Measurements from ENCODE around the gene NPY2R. TPM values are rescaled to one million over a fixed set of nuclear protein-coding genes. Genes with fewer than 3 reads are reported as not detected.

The NPY2R gene
- polyA plus RNA-seq, 1 donor from 2014 or later, result 1.2 TPM

DNA sequence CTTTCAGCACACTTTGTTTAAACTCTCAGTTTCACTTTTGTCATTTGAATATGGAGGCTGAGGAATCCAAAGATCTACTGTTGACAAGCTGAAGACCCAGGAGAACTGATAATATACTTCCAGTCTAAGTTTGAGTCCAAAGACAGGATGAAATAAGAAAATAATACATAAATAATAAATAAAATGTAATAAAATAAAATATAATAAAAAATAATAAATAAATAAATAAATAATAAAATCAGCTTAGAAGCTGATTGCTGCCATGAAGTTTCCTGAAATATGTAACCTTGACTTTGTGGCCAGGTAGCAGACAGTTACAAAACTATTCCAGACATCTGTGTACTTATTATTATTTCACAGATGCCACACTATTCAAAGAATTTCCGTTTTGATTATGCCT lies 55.0 kb downstream of the NPY2R start:
- no peaks in the 10 kb centered on the region for H3K79me2 ChIP-seq (replicated peaks; ENCODE audit: insufficient read depth, low read length)
- H3K9me3 ChIP-seq (ENCODE audit: low read length), result no peaks in the 10 kb centered on the region
- H4K20me1 ChIP-seq (ENCODE audit: insufficient read depth), result no peaks in the 10 kb centered on the region
- H3K27me3 ChIP-seq (ENCODE audit: insufficient read depth, low read depth, low read length), result no peaks in the 10 kb centered on the region
- no peak overlapping the region for H3K27ac ChIP-seq (ENCODE audit: low read length)
- no peaks in the 10 kb centered on the region for H3F3A ChIP-seq (ENCODE audit: insufficient read depth, low read length, poor library complexity, severe bottlenecking)
- H3K36me3 ChIP-seq (ENCODE audit: insufficient read depth, low read length), result no peaks in the 10 kb centered on the region
- no peak overlapping the region for H3K4me3 ChIP-seq (ENCODE audit: low read length)
- H3K9me2 ChIP-seq (ENCODE audit: insufficient read depth, low read length), result no peaks in the 10 kb centered on the region
- no peak overlapping the region for H2AFZ ChIP-seq (ENCODE audit: low read depth, low read length)
- no peak overlapping the region for H3K9ac ChIP-seq (ENCODE audit: low read length)
- TF ChIP-seq TAF1 (IDR thresholded peaks at IDR 0.05; ENCODE audit: low read depth) (no peak), EZH2 (IDR thresholded peaks at IDR 0.05; ENCODE audit: borderline replicate concordance, insufficient read depth, low read length, poor library complexity, severe bottlenecking) (no peak), SMC3 (conservative IDR thresholded peaks at IDR 0.05; ENCODE audit: poor library complexity) (no peak)
- TF ChIP-seq, protein P1, sequence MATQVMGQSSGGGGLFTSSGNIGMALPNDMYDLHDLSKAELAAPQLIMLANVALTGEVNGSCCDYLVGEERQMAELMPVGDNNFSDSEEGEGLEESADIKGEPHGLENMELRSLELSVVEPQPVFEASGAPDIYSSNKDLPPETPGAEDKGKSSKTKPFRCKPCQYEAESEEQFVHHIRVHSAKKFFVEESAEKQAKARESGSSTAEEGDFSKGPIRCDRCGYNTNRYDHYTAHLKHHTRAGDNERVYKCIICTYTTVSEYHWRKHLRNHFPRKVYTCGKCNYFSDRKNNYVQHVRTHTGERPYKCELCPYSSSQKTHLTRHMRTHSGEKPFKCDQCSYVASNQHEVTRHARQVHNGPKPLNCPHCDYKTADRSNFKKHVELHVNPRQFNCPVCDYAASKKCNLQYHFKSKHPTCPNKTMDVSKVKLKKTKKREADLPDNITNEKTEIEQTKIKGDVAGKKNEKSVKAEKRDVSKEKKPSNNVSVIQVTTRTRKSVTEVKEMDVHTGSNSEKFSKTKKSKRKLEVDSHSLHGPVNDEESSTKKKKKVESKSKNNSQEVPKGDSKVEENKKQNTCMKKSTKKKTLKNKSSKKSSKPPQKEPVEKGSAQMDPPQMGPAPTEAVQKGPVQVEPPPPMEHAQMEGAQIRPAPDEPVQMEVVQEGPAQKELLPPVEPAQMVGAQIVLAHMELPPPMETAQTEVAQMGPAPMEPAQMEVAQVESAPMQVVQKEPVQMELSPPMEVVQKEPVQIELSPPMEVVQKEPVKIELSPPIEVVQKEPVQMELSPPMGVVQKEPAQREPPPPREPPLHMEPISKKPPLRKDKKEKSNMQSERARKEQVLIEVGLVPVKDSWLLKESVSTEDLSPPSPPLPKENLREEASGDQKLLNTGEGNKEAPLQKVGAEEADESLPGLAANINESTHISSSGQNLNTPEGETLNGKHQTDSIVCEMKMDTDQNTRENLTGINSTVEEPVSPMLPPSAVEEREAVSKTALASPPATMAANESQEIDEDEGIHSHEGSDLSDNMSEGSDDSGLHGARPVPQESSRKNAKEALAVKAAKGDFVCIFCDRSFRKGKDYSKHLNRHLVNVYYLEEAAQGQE (IDR thresholded peaks at IDR 0.05; ENCODE audit: borderline replicate concordance), result no peak
- no peak overlapping the region for H3K4me2 ChIP-seq (ENCODE audit: low read length)

DNA sequence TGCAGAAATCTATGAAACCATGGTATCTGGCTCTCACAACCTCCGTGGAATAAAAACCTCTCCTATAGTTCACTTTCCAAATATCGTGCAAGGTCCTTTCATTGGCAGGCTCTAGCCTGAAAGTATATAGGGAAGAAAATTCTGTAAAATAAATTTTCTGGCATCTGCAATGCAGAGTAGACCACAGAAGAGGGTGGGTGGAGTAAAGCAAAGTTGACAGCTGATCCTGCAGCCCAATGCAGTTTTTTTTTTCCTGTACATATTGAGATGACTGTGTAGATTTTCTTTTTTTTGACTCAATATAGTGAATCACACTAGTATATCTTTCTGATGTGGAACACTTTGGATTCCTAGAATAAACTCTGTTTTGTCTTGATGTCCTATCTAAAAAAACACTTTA lies 56.7 kb downstream of the NPY2R start:
- Histone ChIP-seq H3K79me2 (replicated peaks; ENCODE audit: insufficient read depth, low read length) (no peaks in the 10 kb centered on the region), H3K36me3 (ENCODE audit: insufficient read depth, low read length) (no peaks in the 10 kb centered on the region), H3K9ac (ENCODE audit: low read length) (no peak overlapping the region), H3K9me3 (ENCODE audit: low read length) (no peaks in the 10 kb centered on the region), H4K20me1 (ENCODE audit: insufficient read depth) (no peaks in the 10 kb centered on the region), H3K4me2 (ENCODE audit: low read length) (no peak overlapping the region), H3F3A (ENCODE audit: insufficient read depth, low read length, poor library complexity, severe bottlenecking) (no peaks in the 10 kb centered on the region), H3K9me2 (ENCODE audit: insufficient read depth, low read length) (no peaks in the 10 kb centered on the region), H3K27ac (ENCODE audit: low read length) (no peak overlapping the region), H2AFZ (ENCODE audit: low read depth, low read length) (no peak overlapping the region), H3K27me3 (ENCODE audit: insufficient read depth, low read depth, low read length) (no peaks in the 10 kb centered on the region), H3K4me3 (ENCODE audit: low read length) (no peak overlapping the region)
- TF ChIP-seq SMC3 (conservative IDR thresholded peaks at IDR 0.05; ENCODE audit: poor library complexity) (no peak), EP300 (conservative IDR thresholded peaks at IDR 0.05; ENCODE audit: poor library complexity, severe bottlenecking) (no peak), MXI1 (conservative IDR thresholded peaks at IDR 0.05; ENCODE audit: poor library complexity, severe bottlenecking) (no peak), POLR2AphosphoS5 (IDR thresholded peaks at IDR 0.05) (no peak), TAF1 (IDR thresholded peaks at IDR 0.05; ENCODE audit: low read depth) (no peak), EZH2 (IDR thresholded peaks at IDR 0.05; ENCODE audit: borderline replicate concordance, insufficient read depth, low read length, poor library complexity, severe bottlenecking) (no peak)
- TF ChIP-seq, protein P2, sequence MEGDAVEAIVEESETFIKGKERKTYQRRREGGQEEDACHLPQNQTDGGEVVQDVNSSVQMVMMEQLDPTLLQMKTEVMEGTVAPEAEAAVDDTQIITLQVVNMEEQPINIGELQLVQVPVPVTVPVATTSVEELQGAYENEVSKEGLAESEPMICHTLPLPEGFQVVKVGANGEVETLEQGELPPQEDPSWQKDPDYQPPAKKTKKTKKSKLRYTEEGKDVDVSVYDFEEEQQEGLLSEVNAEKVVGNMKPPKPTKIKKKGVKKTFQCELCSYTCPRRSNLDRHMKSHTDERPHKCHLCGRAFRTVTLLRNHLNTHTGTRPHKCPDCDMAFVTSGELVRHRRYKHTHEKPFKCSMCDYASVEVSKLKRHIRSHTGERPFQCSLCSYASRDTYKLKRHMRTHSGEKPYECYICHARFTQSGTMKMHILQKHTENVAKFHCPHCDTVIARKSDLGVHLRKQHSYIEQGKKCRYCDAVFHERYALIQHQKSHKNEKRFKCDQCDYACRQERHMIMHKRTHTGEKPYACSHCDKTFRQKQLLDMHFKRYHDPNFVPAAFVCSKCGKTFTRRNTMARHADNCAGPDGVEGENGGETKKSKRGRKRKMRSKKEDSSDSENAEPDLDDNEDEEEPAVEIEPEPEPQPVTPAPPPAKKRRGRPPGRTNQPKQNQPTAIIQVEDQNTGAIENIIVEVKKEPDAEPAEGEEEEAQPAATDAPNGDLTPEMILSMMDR (IDR thresholded peaks at IDR 0.05; ENCODE audit: poor library complexity, severe bottlenecking), result no peak
- TF ChIP-seq, protein P1 (IDR thresholded peaks at IDR 0.05; ENCODE audit: borderline replicate concordance), result no peak

Other genes starting within 250 kb of the NPY2R start
- gene MAP9, start 168.3 kb downstream of the NPY2R start, polyA plus RNA-seq, result 32.9 and 36.0 TPM in 2 replicates